Mammary epithelial cell (primary cell): ENCODE results near the gene RTP5.

ENCODE experiments used
- EZH2 ChIP-seq: IDR thresholded peaks from 2 replicates; pipeline ENCODE4 v1.6.1; 2012; ENCODE audit warnings: low read length, inconsistent platforms, borderline replicate concordance
- TF ChIP-seq, protein P1 (sequence below), 2 donors: IDR thresholded peaks in 1 of 2; conservative IDR thresholded peaks in 1 of 2; 2 replicates each; pipeline ENCODE4 v1.5.1; 2011 to 2012; ENCODE audit warnings: inconsistent platforms in 2 of 2, low read length in 2 of 2, mild to moderate bottlenecking in 2 of 2, control low read depth in 1 of 2, low read depth in 1 of 2; ENCODE audit not compliant: insufficient read depth in 1 of 2; ENCODE audit errors: extremely low read depth in 1 of 2

- TF ChIP-seq, protein P1, sequence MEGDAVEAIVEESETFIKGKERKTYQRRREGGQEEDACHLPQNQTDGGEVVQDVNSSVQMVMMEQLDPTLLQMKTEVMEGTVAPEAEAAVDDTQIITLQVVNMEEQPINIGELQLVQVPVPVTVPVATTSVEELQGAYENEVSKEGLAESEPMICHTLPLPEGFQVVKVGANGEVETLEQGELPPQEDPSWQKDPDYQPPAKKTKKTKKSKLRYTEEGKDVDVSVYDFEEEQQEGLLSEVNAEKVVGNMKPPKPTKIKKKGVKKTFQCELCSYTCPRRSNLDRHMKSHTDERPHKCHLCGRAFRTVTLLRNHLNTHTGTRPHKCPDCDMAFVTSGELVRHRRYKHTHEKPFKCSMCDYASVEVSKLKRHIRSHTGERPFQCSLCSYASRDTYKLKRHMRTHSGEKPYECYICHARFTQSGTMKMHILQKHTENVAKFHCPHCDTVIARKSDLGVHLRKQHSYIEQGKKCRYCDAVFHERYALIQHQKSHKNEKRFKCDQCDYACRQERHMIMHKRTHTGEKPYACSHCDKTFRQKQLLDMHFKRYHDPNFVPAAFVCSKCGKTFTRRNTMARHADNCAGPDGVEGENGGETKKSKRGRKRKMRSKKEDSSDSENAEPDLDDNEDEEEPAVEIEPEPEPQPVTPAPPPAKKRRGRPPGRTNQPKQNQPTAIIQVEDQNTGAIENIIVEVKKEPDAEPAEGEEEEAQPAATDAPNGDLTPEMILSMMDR (conservative IDR thresholded peaks at IDR 0.05 in 1 of 2, IDR thresholded peaks at IDR 0.05 in 1 of 2; ENCODE audit: extremely low read depth in 1 of 2, insufficient read depth in 1 of 2, low read depth in 1 of 2, low read length in 2 of 2) = no peak
- TF ChIP-seq EZH2 = no peak
Measured at GRCh38 chr2:241891988-241892298, 22.4 kb downstream of the RTP5 start.
